Natural killer cell treated with Interleukin-12 subunit alpha and Interleukin-12 subunit beta and Interleukin-15 and Interleukin-18, amount 100 ng/mL, for 72 hours (primary cell): ENCODE results near the gene TNFSF12. TPM values are rescaled to one million over a fixed set of nuclear protein-coding genes. Genes with fewer than 3 reads are reported as not detected.

Experiments
- ATAC-seq, 2 donors: fragments of 150-1000 bp; cut with Tn5 transposase in 1 of 2; sonication (Bioruptor Pico), chemical (Tn5 transposase) in 1 of 2; 2 replicates each; pipeline ENCODE4 v1.10.0; 2021
- DNase-seq: peaks from one replicate; pipeline ENCODE4 v3.0.0; 2022; ENCODE audit warnings: low spot score
- H3K27ac Mint-ChIP-seq, 2 donors: 1 replicate in 1 of 2; 2 replicates in 1 of 2; pipeline ENCODE4 v1.8.0; 2022; ENCODE audit warnings: mixed read lengths in 2 of 2, mild to moderate bottlenecking in 1 of 2, moderate library complexity in 1 of 2
- H3K27me3 Mint-ChIP-seq, 2 donors: 1 replicate in 1 of 2; 2 replicates in 1 of 2; pipeline ENCODE4 v1.8.0; 2022; ENCODE audit warnings: mixed read lengths in 2 of 2
- H3K36me3 Mint-ChIP-seq: one replicate; pipeline ENCODE4 v1.8.0; 2022; ENCODE audit warnings: mixed read lengths
- H3K4me1 Mint-ChIP-seq, 2 donors: 1 replicate in 1 of 2; 2 replicates in 1 of 2; pipeline ENCODE4 v1.8.0; 2022; ENCODE audit warnings: low read depth in 2 of 2, mixed read lengths in 2 of 2, mild to moderate bottlenecking in 1 of 2
- H3K4me3 Mint-ChIP-seq: one replicate; pipeline ENCODE4 v1.8.0; 2022; ENCODE audit warnings: mixed read lengths
- H3K9me3 Mint-ChIP-seq: 2 replicates; pipeline ENCODE4 v1.8.0; 2022; ENCODE audit warnings: mixed read lengths
- total RNA-seq, 2 donors: library from RNA; stranded (reverse); gene quantifications; one replicate each; pipeline ENCODE4 v1.2.3, GENCODE V29; 2022

Gene TNFSF12
- total RNA-seq, 2 donors from 2014 or later, result 54.9 to 69.3 TPM

GRCh38 chr17:7569571-7569970 is 20.7 kb downstream of the TNFSF12 start:
- H3K36me3 Mint-ChIP-seq, result peaks cover 23% of the 10 kb centered on the region
- no peak for ATAC-seq

GRCh38 chr17:7570351-7570750 is 21.5 kb downstream of the TNFSF12 start:
- DNase-seq (no peak), ATAC-seq (no peak)
- H3K27me3 Mint-ChIP-seq, result no peaks in the 10 kb centered on the region
- H3K9me3 Mint-ChIP-seq, result no peaks in the 10 kb centered on the region
- peak overlapping the region; percentile 90 for H3K4me3 Mint-ChIP-seq
- H3K36me3 Mint-ChIP-seq, result peaks cover 31% of the 10 kb centered on the region
- peak overlapping the region; percentile 96 to 99 for H3K27ac Mint-ChIP-seq
- H3K4me1 Mint-ChIP-seq, result peaks cover 43 to 46% of the 10 kb centered on the region in 2 donors

More at GRCh38 chr17:7569571-7569970, 20.7 kb downstream of the TNFSF12 start:
- Mint-ChIP-seq H3K27ac (no peak overlapping the region), H3K9me3 (no peaks in the 10 kb centered on the region), H3K4me3 (no peak overlapping the region), H3K4me1 (peaks cover 37 to 38% of the 10 kb centered on the region in 2 donors), H3K27me3 (no peaks in the 10 kb centered on the region)
- no peak for DNase-seq

GRCh38 chr17:7572338-7572587 is 23.4 kb downstream of the TNFSF12 start:
- ATAC-seq (no peak), DNase-seq (no peak)
- Mint-ChIP-seq H3K9me3 (no peaks in the 10 kb centered on the region), H3K27me3 (no peaks in the 10 kb centered on the region), H3K36me3 (peaks cover 43% of the 10 kb centered on the region), H3K4me3 (peak overlapping the region; percentile 90), H3K27ac (peak overlapping the region; percentile 96 to 99), H3K4me1 (peaks cover 61 to 64% of the 10 kb centered on the region in 2 donors)

GRCh38 chr17:7572588-7573323 is 23.9 kb downstream of the TNFSF12 start:
- H3K4me3 Mint-ChIP-seq, result peak overlapping the region; percentile 90
- H3K27me3 Mint-ChIP-seq, result no peaks in the 10 kb centered on the region
- peak overlapping the region; percentile 96 to 99 for H3K27ac Mint-ChIP-seq
- no peaks in the 10 kb centered on the region for H3K9me3 Mint-ChIP-seq
- ATAC-seq (peak; percentile 91 to 93), DNase-seq (peak; percentile 100)
- H3K4me1 Mint-ChIP-seq, result peaks cover 62 to 64% of the 10 kb centered on the region in 2 donors
- H3K36me3 Mint-ChIP-seq, result peaks cover 40% of the 10 kb centered on the region

- H3K27ac Mint-ChIP-seq, result peak overlapping the region; percentile 96 to 99
- ATAC-seq, result peak; percentile 68 to 72
- peaks cover 69% of the 10 kb centered on the region in 2 donors for H3K4me1 Mint-ChIP-seq
- no peaks in the 10 kb centered on the region for H3K27me3 Mint-ChIP-seq
- peak overlapping the region; percentile 90 for H3K4me3 Mint-ChIP-seq
- DNase-seq, result peak; percentile 94
- no peaks in the 10 kb centered on the region for H3K9me3 Mint-ChIP-seq
- peaks cover 43% of the 10 kb centered on the region for H3K36me3 Mint-ChIP-seq
Observed at GRCh38 chr17:7573324-7574080, 24.6 kb downstream of the TNFSF12 start.

- peaks cover 47% of the 10 kb centered on the region for H3K36me3 Mint-ChIP-seq
- peaks cover 75 to 78% of the 10 kb centered on the region in 2 donors for H3K4me1 Mint-ChIP-seq
- H3K27ac Mint-ChIP-seq, result peak overlapping the region; percentile 96 to 99
- H3K4me3 Mint-ChIP-seq, result peak overlapping the region; percentile 90
- no peak for DNase-seq
- no peak for ATAC-seq
- no peaks in the 10 kb centered on the region for H3K27me3 Mint-ChIP-seq
- H3K9me3 Mint-ChIP-seq, result no peaks in the 10 kb centered on the region
Observed at GRCh38 chr17:7574176-7574953, 25.5 kb downstream of the TNFSF12 start.

GRCh38 chr17:7575481-7575883 is 26.6 kb downstream of the TNFSF12 start:
- Mint-ChIP-seq H3K27ac (peak overlapping the region; percentile 96 to 99), H3K4me1 (peaks cover 82 to 85% of the 10 kb centered on the region in 2 donors), H3K27me3 (no peaks in the 10 kb centered on the region), H3K36me3 (peaks cover 55% of the 10 kb centered on the region), H3K4me3 (peak overlapping the region; percentile 90), H3K9me3 (no peaks in the 10 kb centered on the region)
- ATAC-seq (no peak), DNase-seq (no peak)

- H3K36me3 Mint-ChIP-seq, result peaks cover 51% of the 10 kb centered on the region
- ATAC-seq (no peak), DNase-seq (no peak)
- peak overlapping the region; percentile 90 for H3K4me3 Mint-ChIP-seq
- H3K9me3 Mint-ChIP-seq, result no peaks in the 10 kb centered on the region
- peak overlapping the region; percentile 96 to 99 for H3K27ac Mint-ChIP-seq
- peaks cover 84 to 85% of the 10 kb centered on the region in 2 donors for H3K4me1 Mint-ChIP-seq
- H3K27me3 Mint-ChIP-seq, result no peaks in the 10 kb centered on the region
Observed at GRCh38 chr17:7575959-7576358, 27.1 kb downstream of the TNFSF12 start.

- DNase-seq (no peak), ATAC-seq (no peak)
- Mint-ChIP-seq H3K27me3 (no peaks in the 10 kb centered on the region), H3K4me1 (peaks cover 82 to 85% of the 10 kb centered on the region in 2 donors), H3K36me3 (peaks cover 48% of the 10 kb centered on the region), H3K4me3 (peak overlapping the region; percentile 90), H3K27ac (peak overlapping the region; percentile 96 to 99), H3K9me3 (no peaks in the 10 kb centered on the region)
Observed at GRCh38 chr17:7576432-7576937, 27.6 kb downstream of the TNFSF12 start.

- Mint-ChIP-seq H3K4me1 (peaks cover 76 to 87% of the 10 kb centered on the region in 2 donors), H3K36me3 (peaks cover 46% of the 10 kb centered on the region), H3K27me3 (no peaks in the 10 kb centered on the region), H3K27ac (peak overlapping the region; percentile 96 to 99), H3K9me3 (no peaks in the 10 kb centered on the region), H3K4me3 (peak overlapping the region; percentile 90)
- no peak for ATAC-seq
- DNase-seq, result no peak
Observed at GRCh38 chr17:7577327-7578199, 28.7 kb downstream of the TNFSF12 start.

- H3K27me3 Mint-ChIP-seq, result no peaks in the 10 kb centered on the region
- peaks cover 42% of the 10 kb centered on the region for H3K36me3 Mint-ChIP-seq
- DNase-seq (peak; percentile 88), ATAC-seq (peak; percentile 81 to 82)
- peak within 1 kb of the TSS; percentile 79 for H3K4me3 Mint-ChIP-seq
- H3K4me1 Mint-ChIP-seq, result peaks cover 72 to 87% of the 10 kb centered on the region in 2 donors
- H3K9me3 Mint-ChIP-seq, result no peaks in the 10 kb centered on the region
- peak within 1 kb of the TSS; percentile 96 to 99 for H3K27ac Mint-ChIP-seq
Observed at GRCh38 chr17:7579001-7579833, 30.4 kb downstream of the TNFSF12 start, which contains the start of gene CD68. Gene CD68, plus strand, starts transcription at chr17:7579638. Its CDS starts 40 bp downstream, at chr17:7579678.
